Measurements from ENCODE around the gene LSM12.

DNA sequence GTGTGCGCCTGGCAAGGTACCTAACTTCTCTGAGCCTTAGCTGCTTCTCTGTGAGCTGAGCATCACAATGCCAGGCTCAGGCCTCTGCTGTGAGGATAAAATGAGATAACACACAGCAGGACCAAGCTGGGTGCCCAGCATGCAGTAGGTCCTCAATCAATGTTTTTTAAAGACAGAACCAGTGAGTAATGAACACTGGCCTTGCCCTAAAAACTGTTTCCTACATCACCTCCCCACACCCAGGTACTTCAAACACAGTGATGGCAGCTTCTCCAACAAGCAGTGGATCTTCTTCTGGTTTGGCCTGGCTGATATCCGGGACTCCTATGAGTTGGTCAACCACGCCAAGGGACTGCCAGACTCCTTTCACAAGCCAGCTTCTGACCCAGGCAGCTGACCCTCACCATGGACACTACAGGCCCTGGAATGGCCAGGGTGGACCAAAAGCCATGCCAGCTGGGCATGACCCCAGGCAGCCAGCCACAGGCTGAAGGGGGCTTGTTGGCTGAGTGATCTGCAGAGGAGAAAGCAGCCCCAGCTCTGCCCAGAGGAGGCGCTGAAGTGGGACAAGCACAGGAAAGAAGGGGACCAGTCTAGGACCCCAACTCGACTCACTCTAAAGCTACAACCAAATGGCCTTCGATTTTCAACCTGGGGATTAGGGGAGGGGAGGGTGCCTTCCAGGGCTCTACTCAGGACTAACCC is 58.1 kb downstream of the LSM12 start:
- TF ChIP-seq POLR2AphosphoS5 (IDR thresholded peaks at IDR 0.05) (no peak), CTCF (IDR thresholded peaks at IDR 0.05) (no peak), POLR2A (IDR thresholded peaks at IDR 0.05) (no peak), EP300 (IDR thresholded peaks at IDR 0.05) (no peak)
